Sigmoid colon (tissue), 7 donors: Measurements from ENCODE around the gene F10. TPM values are rescaled to one million over a fixed set of nuclear protein-coding genes. Genes with fewer than 3 reads are reported as not detected.

Experiments
- DNase-seq: peaks from one replicate; pipeline ENCODE4 v3.0.0-alpha.2; 2019
- H3K27ac ChIP-seq, 4 donors: fragments of 200-600 bp; sonication (generic); one replicate each; pipeline ENCODE4 v1.5.1; 2016 to 2019; ENCODE audit warnings: mild to moderate bottlenecking in 1 of 4
- H3K27me3 ChIP-seq, 3 donors: fragments of 200-600 bp; sonication (generic); one replicate each; pipeline ENCODE4 v1.5.1; 2019; ENCODE audit warnings: mild to moderate bottlenecking in 1 of 3
- H3K36me3 ChIP-seq, 4 donors: fragments of 200-600 bp; sonication (generic); one replicate each; pipeline ENCODE4 v1.5.1; 2016 to 2019
- H3K4me1 ChIP-seq, 4 donors: fragments of 200-600 bp; sonication (generic); one replicate each; pipeline ENCODE4 v1.5.1; 2017 to 2019
- H3K4me3 ChIP-seq, 4 donors: fragments of 200-600 bp; sonication (generic); one replicate each; pipeline ENCODE4 v1.5.1; 2017 to 2019; ENCODE audit warnings: mild to moderate bottlenecking in 2 of 4, moderate library complexity in 1 of 4
- H3K9me3 ChIP-seq, 4 donors: fragments of 200-600 bp in 3 of 4; sonication (generic) in 3 of 4; one replicate each; pipeline versions ENCODE4 v1.5.1 to v1.6.1; 2013 to 2019
- CTCF ChIP-seq, 4 experiments: fragments of 450-650 bp in 3 of 4; fragments of 200-600 bp in 1 of 4; IDR thresholded peaks; one replicate each; pipeline ENCODE4 v1.5.1; 2016 to 2019; ENCODE audit warnings: antibody characterized with exemption in 4 of 4, mild to moderate bottlenecking in 3 of 4, moderate library complexity in 2 of 4
- EP300 ChIP-seq, 4 donors: sonication (generic); formaldehyde crosslinking; IDR thresholded peaks; one replicate each; pipeline ENCODE4 v1.6.1; 2017; ENCODE audit warnings: antibody characterized with exemption in 4 of 4
- POLR2A ChIP-seq, 2 donors: fragments of 450-650 bp; IDR thresholded peaks; one replicate each; pipeline ENCODE4 v1.6.1; 2016; ENCODE audit warnings: antibody characterized with exemption in 2 of 2, mild to moderate bottlenecking in 2 of 2, moderate library complexity in 2 of 2
- POLR2AphosphoS5 ChIP-seq, 4 donors: sonication (generic); formaldehyde crosslinking; IDR thresholded peaks; one replicate each; pipeline ENCODE4 v1.6.1; 2017; ENCODE audit warnings: antibody characterized with exemption in 4 of 4
- WGBS, 2 donors: extraction: QIAGEN DNeasy Blood & Tissue Kit; methylation state at CpG; one replicate each; pipeline ENCODE4 v1.1.7; 2013; 5-methylcytosine and 5-hydroxymethylcytosine counted together
- intact Hi-C: fragments of 100-400 bp; cut with DNase I; formaldehyde crosslinking; loops from one replicate; pipeline ENCODE4 v1.15.1; 2023
- polyA plus RNA-seq, 3 donors: library from polyadenylated mRNA; stranded (reverse); fragments of 200-250 nt; gene quantifications; one replicate each; pipeline ENCODE4 v1.2.3, GENCODE V29; 2013
- total RNA-seq, 4 donors: library from RNA; depleted of rRNA; stranded (reverse); fragments of >200 nt; gene quantifications; one replicate each; pipeline ENCODE4 v1.1.0, GENCODE V29; 2016
- donor health status: healthy with polysubstance abuse.
- donor health status: Bipolar disorder and iron deficiency.
- donor health status: healthy.

F10 gene
- total and polyA plus RNA-seq, 7 donors: 2.4 to 10.0 (median 4.9) TPM; not detected in 1

GRCh38 chr13:113092776-113093579 is 29.6 kb upstream of the F10 start:
- WGBS, 2 donors: 93% methylated on average over 25 of the region's 25 CpGs
- Histone ChIP-seq H3K4me3 (no peak overlapping the region), H3K4me1 (peaks cover 0 to 2% (median 0%) of the 10 kb centered on the region in 4 donors), H3K27me3 (peaks cover 0 to 34% (median 12%) of the 10 kb centered on the region in 3 donors), H3K27ac (no peak overlapping the region), H3K36me3 (no peaks in the 10 kb centered on the region), H3K9me3 (no peaks in the 10 kb centered on the region)
- intact Hi-C loops: no loop called here
- DNase-seq: no peak
- no peak for TF ChIP-seq EP300 (IDR thresholded peaks at IDR 0.05)
- TF ChIP-seq CTCF (IDR thresholded peaks at IDR 0.05): no peak
- no peak for TF ChIP-seq POLR2AphosphoS5 (IDR thresholded peaks at IDR 0.05)
- no peak for TF ChIP-seq POLR2A (IDR thresholded peaks at IDR 0.05)

- peaks cover 0 to 4% (median 0%) of the 10 kb centered on the region in 4 donors for H3K4me1 ChIP-seq
- H3K9me3 ChIP-seq: no peaks in the 10 kb centered on the region
- intact Hi-C loops: no loop called here
- TF ChIP-seq POLR2A (IDR thresholded peaks at IDR 0.05) (no peak), CTCF (IDR thresholded peaks at IDR 0.05) (no peak), EP300 (IDR thresholded peaks at IDR 0.05) (no peak), POLR2AphosphoS5 (IDR thresholded peaks at IDR 0.05) (no peak)
- H3K27ac ChIP-seq: no peak overlapping the region
- WGBS, 2 donors: 86 to 87% methylated on average over 29 of the region's 29 CpGs
- H3K27me3 ChIP-seq: peaks cover 0 to 43% (median 14%) of the 10 kb centered on the region in 3 donors
- DNase-seq: no peak
- H3K4me3 ChIP-seq: no peak overlapping the region
- H3K36me3 ChIP-seq: no peaks in the 10 kb centered on the region
Measured at GRCh38 chr13:113093580-113094409, 28.8 kb upstream of the F10 start.

- TF ChIP-seq POLR2AphosphoS5 (IDR thresholded peaks at IDR 0.05) (no peak), EP300 (IDR thresholded peaks at IDR 0.05) (no peak), POLR2A (IDR thresholded peaks at IDR 0.05) (no peak), CTCF (IDR thresholded peaks at IDR 0.05) (no peak)
Measured at GRCh38 chr13:113094410-113094800, 28.2 kb upstream of the F10 start.

GRCh38 chr13:113095146-113096051 is 27.2 kb upstream of the F10 start:
- no peaks in the 10 kb centered on the region for H3K36me3 ChIP-seq
- 91 to 92% methylated on average over 25 of the region's 25 CpGs for WGBS, 2 donors
- H3K4me1 ChIP-seq: peaks cover 0 to 4% (median 0%) of the 10 kb centered on the region in 4 donors
- TF ChIP-seq POLR2AphosphoS5 (IDR thresholded peaks at IDR 0.05) (no peak), POLR2A (IDR thresholded peaks at IDR 0.05) (no peak), CTCF (IDR thresholded peaks at IDR 0.05) (no peak), EP300 (IDR thresholded peaks at IDR 0.05) (no peak)
- intact Hi-C loops: no loop called here
- no peak overlapping the region for H3K27ac ChIP-seq
- DNase-seq: no peak
- no peaks in the 10 kb centered on the region for H3K9me3 ChIP-seq
- H3K27me3 ChIP-seq: peaks cover 0 to 54% (median 15%) of the 10 kb centered on the region in 3 donors
- no peak overlapping the region for H3K4me3 ChIP-seq

More at GRCh38 chr13:113094410-113094800, 28.2 kb upstream of the F10 start:
- H3K9me3 ChIP-seq: no peaks in the 10 kb centered on the region
- no peak for DNase-seq
- H3K4me1 ChIP-seq: peaks cover 0 to 4% (median 0%) of the 10 kb centered on the region in 4 donors
- intact Hi-C loops: no loop called here
- no peaks in the 10 kb centered on the region for H3K36me3 ChIP-seq
- H3K27ac ChIP-seq: no peak overlapping the region
- no peak overlapping the region for H3K4me3 ChIP-seq
- H3K27me3 ChIP-seq: peaks cover 0 to 49% (median 15%) of the 10 kb centered on the region in 3 donors
- WGBS, 2 donors: 90 to 91% methylated on average over 14 of the region's 14 CpGs
